Activated naive CD4-positive, alpha-beta T cell treated with anti-CD3 and anti-CD28 coated beads, Interleukin-2, amount 50 U/mL, for 16 hours (primary cell): ENCODE data around the gene LTC4S.
A peak's percentile ranks its signal among the peaks of the same experiment; 100 is the strongest.

Experiments used
- DNase-seq: peaks from one replicate; pipeline ENCODE4 v3.0.0-alpha.2; 2020

Gene LTC4S

GRCh38 chr5:179796877-179797608 lies 3.3 kb downstream of the LTC4S start:
- DNase-seq: no peak

- no peak for DNase-seq
These were observed 4.0 kb downstream of the LTC4S start for GRCh38 chr5:179797741-179798140.

- no peak for DNase-seq
These were observed 4.5 kb downstream of the LTC4S start for GRCh38 chr5:179798144-179798770.

- no peak for DNase-seq
These were observed 5.2 kb downstream of the LTC4S start for GRCh38 chr5:179798771-179799643.

- DNase-seq: no peak
These were observed 5.8 kb downstream of the LTC4S start for GRCh38 chr5:179799644-179799973.

- no peak for DNase-seq
These were observed 6.4 kb downstream of the LTC4S start for GRCh38 chr5:179800071-179800695.

- DNase-seq: no peak
These were observed 7.0 kb downstream of the LTC4S start for GRCh38 chr5:179800696-179801201.

GRCh38 chr5:179801304-179802206 lies 7.8 kb downstream of the LTC4S start:
- peak; percentile 87 for DNase-seq

- no peak for DNase-seq
These were observed 8.6 kb downstream of the LTC4S start for GRCh38 chr5:179802207-179802883.

GRCh38 chr5:179802950-179803562 lies 9.3 kb downstream of the LTC4S start:
- no peak for DNase-seq

GRCh38 chr5:179803651-179804554 lies 10.1 kb downstream of the LTC4S start:
- DNase-seq: peak; percentile 51

- no peak for DNase-seq
These were observed 10.8 kb downstream of the LTC4S start for GRCh38 chr5:179804555-179804947.

GRCh38 chr5:179805070-179805528 lies 11.3 kb downstream of the LTC4S start:
- no peak for DNase-seq

GRCh38 chr5:179805529-179806249 lies 11.9 kb downstream of the LTC4S start:
- no peak for DNase-seq

GRCh38 chr5:179806250-179807048 lies 12.7 kb downstream of the LTC4S start, which contains the start of gene MGAT4B:
TSS of gene MGAT4B (minus strand) at chr5:179806866. CDS start at chr5:179806583, 283 bp downstream.
- DNase-seq: peak; percentile 69

GRCh38 chr5:179812135-179812825 lies 18.5 kb downstream of the LTC4S start:
- no peak for DNase-seq

GRCh38 chr5:179812997-179813607 lies 19.3 kb downstream of the LTC4S start:
- DNase-seq: no peak
